GM18909 (cell line): Measurements from ENCODE around the gene PHACTR2.
"Not testable (repeated sequence)": the region's sequence is repeated elsewhere in the genome, so short reads cannot be mapped to it uniquely, and the experiment has no call there.

Experiments
- ATAC-seq: cut with Tn5 transposase; IDR thresholded peaks from one replicate; pipeline ENCODE4 v1.9.1; 2021; ENCODE audit warnings: mild to moderate bottlenecking; ENCODE audit not compliant: unreplicated experiment, poor library complexity

Gene PHACTR2

GRCh38 chr6:143757346-143757832 lies 79.6 kb downstream of the PHACTR2 start:
- ATAC-seq, result no peak

GRCh38 chr6:143758551-143758950 lies 80.8 kb downstream of the PHACTR2 start:
- ATAC-seq, result no peak

GRCh38 chr6:143759666-143760065 lies 81.9 kb downstream of the PHACTR2 start:
- ATAC-seq, result no peak

DNA sequence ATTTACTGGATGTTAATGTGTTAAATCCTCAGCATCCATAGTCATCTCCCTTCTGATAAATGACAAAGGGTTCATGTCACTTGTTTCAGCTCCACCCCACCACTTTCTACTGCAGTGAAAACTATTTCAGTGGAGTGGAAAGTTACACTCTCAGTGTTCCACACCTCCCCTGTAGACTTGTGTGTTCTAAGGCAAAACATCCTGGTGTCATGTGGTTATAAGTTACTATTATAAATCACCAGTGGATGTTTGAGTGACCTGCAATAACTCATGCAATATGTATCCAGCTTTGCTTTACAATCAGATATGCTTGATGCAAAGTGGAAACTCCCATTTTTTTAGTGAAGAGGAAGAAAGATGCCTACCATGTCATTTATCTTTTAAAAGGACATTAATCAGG lies 83.3 kb downstream of the PHACTR2 start:
- no peak for ATAC-seq

DNA sequence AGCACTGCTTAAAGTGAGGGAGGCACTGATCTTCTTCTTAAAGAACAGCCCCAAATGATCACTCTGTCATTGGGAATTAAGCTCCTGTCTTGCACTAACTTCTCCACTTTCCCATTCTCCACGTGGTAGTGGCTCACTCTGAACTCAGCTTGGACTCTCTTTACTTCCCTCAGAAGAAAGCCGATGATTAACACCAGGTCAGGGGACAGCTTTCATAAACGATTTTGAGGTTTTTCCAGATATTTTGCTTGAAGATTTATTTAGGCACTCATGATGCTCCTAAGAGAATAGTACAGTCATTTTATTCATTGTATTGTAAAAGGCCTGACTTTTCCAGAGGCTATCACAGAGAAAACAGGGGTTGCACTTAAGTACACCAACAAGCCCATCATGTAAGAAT lies 84.4 kb downstream of the PHACTR2 start:
- no peak for ATAC-seq

DNA sequence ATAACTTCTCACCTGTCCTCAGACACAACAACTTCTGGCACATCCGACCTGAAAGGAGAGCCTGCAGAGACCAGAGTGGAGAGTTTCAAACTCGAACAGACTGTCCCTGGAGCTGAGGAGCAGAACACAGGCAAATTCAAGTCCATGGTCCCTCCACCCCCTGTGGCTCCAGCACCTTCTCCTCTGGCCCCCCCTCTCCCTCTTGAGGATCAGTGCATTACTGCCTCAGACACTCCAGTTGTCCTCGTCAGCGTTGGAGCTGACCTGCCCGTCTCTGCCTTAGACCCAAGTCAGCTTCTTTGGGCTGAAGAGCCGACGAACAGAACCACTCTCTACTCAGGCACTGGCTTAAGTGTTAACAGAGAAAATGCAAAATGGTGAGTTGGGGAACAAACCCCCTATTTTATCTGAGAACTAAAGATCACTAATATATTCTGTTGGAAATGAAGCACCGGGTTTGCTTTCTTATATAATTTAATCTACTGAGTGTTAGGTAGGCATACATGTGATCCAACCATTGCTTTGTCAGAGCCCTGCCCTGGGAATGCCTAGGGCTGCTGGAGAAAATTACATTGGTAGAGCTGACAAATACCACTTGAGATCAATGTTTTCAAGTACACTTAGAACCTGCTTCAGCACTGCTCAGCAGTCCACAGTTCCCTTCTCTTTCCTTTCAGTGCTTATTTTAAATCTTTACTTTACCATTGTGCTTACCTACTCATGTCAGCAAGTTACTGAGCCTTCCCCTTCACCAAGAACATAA lies 87.8 kb downstream of the PHACTR2 start:
- no peak for ATAC-seq

DNA sequence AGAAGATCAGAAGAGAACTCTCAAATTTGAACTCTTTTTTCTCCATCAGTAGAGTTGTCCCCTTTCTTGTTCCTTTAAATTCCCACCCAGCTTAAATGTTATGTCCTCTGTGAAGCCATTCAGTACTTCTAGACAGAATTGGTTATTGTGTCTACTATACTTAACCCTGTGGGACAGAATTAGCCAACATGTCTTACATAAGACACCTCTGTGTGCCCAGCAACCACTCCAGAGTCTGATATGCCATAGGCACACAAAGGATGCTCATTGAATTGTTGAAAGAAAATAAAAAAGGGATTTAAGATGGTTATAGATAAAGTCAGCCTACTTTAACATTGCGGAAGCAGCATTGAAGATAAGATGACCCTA lies 88.4 kb downstream of the PHACTR2 start:
- no peak for ATAC-seq

DNA sequence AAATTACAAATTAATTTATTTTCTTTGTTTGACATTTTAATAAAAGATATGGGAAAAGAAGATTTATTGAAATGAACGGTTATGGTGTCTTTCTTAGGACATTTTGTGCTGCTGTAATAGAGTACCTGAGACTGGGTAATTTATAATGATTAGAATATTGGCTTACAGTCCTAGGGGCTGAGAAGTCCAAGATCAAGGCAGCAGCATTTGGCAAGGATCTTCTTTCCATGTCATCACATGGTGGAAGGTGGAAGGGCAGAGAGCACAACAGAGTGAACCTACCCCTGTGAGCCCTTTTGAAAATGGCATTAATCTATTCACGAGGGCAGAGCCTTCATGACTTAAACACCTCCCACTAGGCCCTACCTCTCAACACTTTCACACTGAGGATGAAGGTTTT lies 89.7 kb downstream of the PHACTR2 start:
- ATAC-seq, result no peak

- ATAC-seq, result no peak
Observed at GRCh38 chr6:143772116-143773086, 94.6 kb downstream of the PHACTR2 start.

- no peak for ATAC-seq
Observed at GRCh38 chr6:143773506-143774150, 95.9 kb downstream of the PHACTR2 start.

DNA sequence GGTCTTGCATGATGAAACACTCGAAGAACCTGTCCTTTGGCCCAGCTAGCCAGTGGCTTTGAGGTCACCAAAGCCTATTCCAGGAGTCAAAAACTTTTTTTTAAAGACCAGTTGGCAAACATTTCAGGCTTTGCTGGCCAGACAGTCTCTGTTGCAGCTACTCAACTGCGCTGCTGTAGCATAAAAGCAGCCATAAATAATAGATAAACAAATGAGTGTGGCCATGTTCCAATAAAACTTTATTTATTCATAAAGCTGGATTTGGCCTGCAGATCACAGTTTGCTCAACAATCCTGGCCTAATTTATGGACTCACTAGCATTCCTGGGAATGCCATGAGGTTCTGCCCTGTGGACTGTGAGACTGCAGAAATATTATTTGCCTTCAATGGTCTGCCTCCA lies 96.6 kb downstream of the PHACTR2 start:
- ATAC-seq, result no peak

- no peak for ATAC-seq
Observed at GRCh38 chr6:143775336-143775735, 97.6 kb downstream of the PHACTR2 start.

- no peak for ATAC-seq
Observed at GRCh38 chr6:143778926-143779325, 101.2 kb downstream of the PHACTR2 start.

DNA sequence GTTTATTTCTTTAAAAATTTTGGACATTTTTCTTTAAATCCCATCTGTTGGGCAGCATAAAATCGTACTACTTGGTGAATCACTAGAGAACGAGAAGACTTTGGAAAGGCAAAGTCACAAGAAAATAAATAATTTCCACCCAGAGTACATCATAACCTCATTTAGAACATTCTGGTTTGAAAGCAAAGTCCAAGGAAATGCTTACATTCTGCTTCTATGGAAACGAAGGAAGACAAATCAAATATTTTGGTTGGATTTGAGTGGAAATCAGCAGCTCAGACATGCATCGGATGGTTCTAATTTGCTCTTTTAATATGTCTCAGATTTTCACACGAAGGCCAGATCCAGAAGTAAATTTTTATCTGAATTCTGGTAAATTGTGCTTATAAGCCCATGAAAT lies 104.7 kb downstream of the PHACTR2 start:
- ATAC-seq, result no peak

GRCh38 chr6:143783077-143783476 lies 105.3 kb downstream of the PHACTR2 start:
- no peak for ATAC-seq

- ATAC-seq, result no peak
Observed at GRCh38 chr6:143784316-143784715, 106.6 kb downstream of the PHACTR2 start.

GRCh38 chr6:143786371-143786770 lies 108.6 kb downstream of the PHACTR2 start:
- not testable (repeated sequence) for ATAC-seq

DNA sequence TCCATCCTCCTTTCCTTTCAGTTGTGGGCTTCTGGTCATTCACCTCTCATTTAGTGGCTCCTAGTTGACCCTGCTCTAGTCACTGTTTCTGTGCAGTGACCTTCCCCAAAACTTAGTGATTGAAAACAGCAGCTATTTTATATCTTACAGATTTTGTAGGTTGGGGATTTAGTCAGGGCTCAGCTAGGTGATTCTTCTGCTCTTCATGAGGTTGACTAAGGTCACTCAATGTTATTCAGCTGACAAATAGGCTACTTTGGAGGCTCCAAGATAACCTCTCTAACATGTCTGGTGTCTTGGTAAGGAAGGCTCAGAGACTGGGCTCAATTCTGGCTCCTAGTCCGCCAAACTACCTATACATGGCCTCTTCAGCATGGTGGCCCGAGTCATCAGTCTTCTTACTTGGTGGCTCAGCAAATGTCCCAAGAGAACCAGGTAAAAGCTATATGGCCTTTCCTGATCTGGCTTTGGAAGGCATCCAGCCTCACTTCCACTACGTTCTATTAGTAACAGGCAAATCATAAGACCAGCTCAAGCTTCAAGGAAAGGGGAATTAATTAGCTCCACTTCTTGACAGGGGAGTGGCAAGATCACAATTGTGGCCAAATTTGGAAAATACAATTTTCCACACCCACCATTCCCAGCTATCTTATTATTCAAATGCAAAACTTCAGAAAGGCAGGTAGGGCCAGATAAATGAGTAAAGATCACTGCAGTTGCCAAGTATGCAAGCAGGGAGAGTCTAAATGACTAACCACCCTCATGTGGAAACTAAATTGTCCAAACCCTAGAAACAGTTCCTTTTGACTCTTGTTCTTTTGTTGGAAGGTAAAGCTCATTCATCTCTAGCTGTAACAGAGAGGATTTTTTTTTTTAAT lies 114.9 kb downstream of the PHACTR2 start:
- no peak for ATAC-seq

DNA sequence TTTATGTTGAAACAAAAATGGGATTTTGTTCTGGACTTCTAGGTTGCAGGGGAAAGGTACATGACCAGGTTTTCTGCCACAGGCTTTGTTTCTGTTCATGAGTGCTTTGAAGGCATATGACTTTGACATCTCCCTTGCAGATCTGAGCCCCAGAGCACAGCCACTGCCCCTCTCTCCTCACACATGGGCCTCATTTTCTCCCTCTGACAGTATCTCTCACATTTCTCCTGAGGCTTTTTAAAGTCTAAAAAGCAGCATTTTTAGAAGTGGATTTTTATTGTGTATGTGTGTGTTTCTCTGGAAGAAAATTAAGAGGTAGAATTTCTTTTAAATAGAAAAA lies 115.5 kb downstream of the PHACTR2 start:
- no peak for ATAC-seq

DNA sequence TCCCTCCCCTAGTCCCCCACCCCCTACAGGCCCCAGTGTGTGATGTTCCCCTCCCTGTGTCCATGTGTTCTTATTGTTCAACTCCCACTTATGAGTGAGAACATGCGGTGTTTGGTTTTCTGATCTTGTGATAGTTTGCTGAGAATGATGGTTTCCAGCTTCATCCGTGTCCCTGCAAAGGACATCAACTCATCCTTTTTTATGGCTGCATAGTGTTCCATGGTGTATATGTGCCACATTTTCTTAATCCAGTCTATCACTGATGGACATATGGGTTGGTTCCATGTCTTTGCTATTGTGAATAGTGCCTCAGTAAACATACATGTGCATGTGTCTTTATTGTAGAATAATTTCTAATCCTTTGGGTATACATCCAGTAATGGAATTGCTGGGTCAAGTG lies 118.8 kb downstream of the PHACTR2 start:
- not testable (repeated sequence) for ATAC-seq
